ELR (cell line): ENCODE results near the gene SEMA3D.

Source experiments
- DNase-seq: peaks from one replicate; pipeline ENCODE4 v3.0.0-alpha.2; 2015; ENCODE audit warnings: low read depth

SEMA3D gene

DNA sequence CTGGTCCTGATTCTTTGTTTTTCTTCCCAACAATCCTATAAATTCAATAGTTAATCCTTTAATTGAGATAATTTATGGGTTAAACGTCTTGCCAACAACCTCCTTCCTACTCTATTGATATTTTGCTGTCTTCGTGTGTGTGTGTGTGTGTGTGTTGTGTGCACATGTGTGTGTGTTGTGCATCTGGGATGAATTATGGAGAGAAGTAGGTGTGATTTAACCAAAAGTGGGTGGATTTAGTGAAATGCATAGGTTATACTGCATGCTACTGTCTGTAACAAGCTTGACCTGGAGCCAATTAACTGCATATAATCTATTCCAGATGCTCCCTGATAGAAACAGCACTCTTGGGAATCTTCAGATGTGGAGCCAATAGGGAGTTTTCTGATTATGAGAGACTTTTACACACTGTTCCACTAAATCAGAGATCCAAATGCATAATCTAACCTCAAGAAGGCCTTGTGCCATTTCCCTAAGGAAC, 61.2 kb downstream of the SEMA3D start:
- no peak for DNase-seq

DNA sequence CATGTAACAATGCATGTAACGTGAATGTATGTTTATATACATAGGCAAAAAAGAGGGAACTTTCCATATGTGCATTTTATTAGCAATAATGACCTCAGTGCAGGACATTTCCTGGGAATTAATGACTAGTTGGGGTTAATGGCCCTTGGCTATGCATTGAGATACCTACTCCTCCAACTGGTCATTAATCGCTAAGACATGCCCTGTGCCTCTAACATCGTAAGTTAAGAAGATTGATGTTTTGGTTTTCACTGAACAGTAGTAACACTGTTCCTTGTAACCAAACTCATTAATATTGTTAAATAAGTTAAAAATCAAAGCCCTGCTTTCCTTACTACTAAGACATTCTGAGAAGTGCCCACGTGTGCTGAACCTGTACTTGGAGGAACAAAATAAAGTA, 61.7 kb downstream of the SEMA3D start:
- no peak for DNase-seq

GRCh38 chr7:85119934-85120333, 66.9 kb downstream of the SEMA3D start:
- DNase-seq, result no peak

- DNase-seq, result no peak
These were observed 71.0 kb downstream of the SEMA3D start for GRCh38 chr7:85115862-85116261.

GRCh38 chr7:85115006-85115405, 71.8 kb downstream of the SEMA3D start:
- DNase-seq, result no peak

DNA sequence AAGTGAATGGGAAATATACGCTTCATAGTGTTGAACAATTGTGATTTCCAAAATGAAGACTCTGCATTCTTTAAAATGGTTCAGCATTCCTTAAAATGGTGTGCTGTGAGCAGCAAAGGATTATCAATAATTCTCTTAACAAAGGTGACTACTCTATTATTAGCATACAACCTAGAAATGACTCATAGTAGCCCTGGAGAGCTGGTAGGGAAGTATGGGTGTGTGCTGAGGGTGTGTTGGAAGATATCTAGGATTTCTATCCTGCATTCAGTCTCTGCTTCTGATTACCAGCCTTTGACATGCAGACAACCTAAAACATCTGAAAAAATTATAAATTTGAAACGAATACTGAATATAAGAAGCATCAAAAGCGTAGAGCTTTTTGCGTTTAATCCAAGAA, 72.5 kb downstream of the SEMA3D start:
- peak; percentile 55 for DNase-seq

GRCh38 chr7:85111761-85112160, 75.1 kb downstream of the SEMA3D start:
- peak; percentile 8 for DNase-seq

DNA sequence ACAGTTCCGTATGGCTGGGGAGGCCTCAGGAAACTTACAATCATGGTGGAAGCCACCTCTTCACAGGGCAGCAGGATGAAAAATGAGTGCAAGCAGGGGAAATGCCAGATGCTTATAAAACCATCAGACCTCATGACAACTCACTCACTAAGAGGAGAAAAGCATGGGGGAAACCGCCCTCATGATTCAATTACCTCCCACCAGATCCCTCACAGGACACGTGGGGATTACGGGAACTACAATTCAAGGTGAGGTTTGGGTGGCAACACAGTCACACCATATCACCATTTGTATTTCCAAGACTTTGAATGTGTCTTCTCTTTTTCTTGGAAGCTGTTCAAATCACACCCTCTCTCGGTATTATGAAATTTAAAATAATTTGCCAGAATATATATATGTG, 80.1 kb downstream of the SEMA3D start:
- DNase-seq, result no peak

DNA sequence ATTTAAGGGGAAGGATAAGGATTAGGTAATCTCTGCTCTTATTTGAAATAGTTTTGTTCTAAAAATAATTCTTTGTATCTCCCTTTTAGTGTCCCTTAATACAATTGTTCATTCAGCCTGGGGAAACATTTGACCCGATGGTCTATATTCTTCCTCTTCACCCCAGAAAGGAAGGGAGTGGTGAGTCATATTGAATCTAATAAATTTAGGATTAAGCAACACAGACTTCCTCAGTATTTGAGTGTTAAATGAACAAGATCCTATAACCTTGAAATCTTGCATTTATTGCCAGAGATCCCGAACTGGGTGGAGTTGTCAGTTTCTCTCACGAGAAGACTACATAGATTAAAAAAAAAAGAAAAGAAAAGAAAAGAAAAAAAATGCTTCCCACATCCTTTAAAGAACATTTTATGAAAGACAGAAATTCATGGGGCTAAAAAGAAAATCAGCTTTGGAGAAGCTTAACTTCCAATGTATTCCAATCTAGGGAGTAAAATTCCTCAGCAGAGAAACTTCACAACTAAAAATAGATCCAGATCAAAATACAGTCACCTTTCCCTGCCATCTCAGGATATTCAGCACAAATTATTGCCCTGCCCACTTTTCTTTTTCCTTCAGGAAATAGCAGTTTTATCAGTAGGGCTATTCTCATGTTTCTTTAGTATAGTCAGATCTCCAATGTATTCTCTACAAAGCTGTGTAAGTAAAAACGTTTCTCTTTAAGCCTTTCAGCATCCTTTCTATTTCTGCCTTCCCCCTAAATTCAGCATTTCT, 82.2 kb downstream of the SEMA3D start:
- peak; percentile 73 for DNase-seq

- peak; percentile 61 for DNase-seq
These were observed 82.9 kb downstream of the SEMA3D start for GRCh38 chr7:85103962-85104361.

DNA sequence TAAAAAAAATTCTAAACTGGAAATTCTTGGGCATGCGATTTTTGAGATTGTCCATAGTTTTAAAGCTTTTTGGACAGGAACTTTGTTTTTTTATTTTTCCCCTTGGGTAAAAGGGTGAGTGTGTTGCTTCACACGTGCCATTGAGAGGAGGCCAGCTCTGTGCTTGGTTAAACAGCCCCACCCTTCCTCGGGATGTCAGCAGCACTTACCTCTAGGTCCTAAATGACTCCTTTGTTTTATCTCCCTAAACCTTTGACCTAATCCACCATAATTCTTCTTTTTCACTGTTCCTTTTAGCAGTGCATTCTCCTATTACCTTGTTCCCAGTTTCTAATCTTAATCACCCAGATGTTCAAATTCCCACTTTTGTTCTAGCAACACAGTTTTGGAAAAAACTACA, 83.5 kb downstream of the SEMA3D start:
- DNase-seq, result no peak

DNA sequence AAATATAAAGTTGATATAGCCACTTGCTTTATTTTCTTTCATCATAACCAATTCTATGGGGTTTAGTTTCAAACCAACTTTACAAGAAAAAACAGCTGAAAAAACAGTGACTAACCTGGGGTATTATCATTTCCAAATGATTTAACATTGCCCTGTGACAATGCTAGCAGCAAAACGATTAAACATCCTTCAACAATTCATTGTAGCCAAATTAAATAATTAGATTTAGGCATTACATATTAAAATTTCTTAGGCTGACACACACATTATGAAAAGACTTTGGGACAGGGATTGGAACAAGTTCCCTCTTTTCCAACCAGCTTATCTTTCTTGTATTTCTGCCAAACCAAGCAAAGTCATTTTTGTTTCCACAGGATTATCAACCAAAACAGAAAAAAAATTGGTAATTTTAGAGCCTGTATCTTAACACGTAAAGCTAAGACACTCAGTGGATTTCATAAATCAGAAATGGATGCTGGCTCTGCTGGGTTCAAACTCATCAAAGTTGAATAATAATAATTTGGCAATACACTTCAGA, 84.0 kb downstream of the SEMA3D start:
- no peak for DNase-seq

- no peak for DNase-seq
These were observed 85.5 kb downstream of the SEMA3D start for GRCh38 chr7:85101347-85101746.

- DNase-seq, result no peak
These were observed 89.0 kb downstream of the SEMA3D start for GRCh38 chr7:85097844-85098243.

DNA sequence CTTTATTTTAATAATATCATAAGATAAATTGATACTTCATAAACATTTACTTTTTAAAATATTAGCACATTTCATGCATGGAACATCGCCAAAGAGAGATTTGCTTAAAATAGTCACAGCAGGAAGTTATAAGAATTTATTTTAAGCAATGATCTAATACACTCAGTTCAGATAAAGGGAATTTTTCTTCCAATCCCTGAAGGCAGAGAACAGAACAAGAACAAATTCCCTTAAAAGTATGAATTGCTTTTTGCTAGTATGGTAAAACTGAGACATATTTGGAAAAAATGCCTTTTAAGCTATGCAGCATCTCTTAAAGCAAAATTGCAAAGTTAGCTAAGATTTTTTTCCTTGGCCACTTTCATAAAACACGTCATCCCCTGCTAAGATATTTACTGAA, 91.0 kb downstream of the SEMA3D start:
- DNase-seq, result no peak

- no peak for DNase-seq
These were observed 91.5 kb downstream of the SEMA3D start for GRCh38 chr7:85095366-85095765.

- no peak for DNase-seq
These were observed 92.7 kb downstream of the SEMA3D start for GRCh38 chr7:85094046-85094725.

- no peak for DNase-seq
These were observed 95.3 kb downstream of the SEMA3D start for GRCh38 chr7:85091565-85091928.

GRCh38 chr7:85090919-85091564, 95.8 kb downstream of the SEMA3D start:
- no peak for DNase-seq

- DNase-seq, result no peak
These were observed 96.7 kb downstream of the SEMA3D start for GRCh38 chr7:85090143-85090542.

DNA sequence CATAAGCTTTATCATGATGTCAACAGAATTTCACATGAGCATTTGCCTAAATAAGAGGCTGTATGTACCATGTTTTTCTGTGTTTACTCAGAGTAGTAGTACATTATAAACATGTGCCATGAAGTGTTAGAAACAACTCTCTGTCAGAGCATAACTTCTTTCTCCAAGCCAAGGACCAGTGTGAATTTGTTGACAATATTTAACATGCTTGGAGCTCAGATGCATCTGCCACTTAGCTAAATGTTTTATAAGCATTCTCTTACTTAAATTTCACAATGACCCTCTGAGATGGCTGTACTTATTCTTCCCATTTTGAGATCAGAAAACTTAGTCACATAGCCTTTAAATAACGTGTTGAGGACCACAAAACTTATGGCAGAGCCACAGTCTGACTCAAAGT, 105.0 kb downstream of the SEMA3D start:
- DNase-seq, result no peak

GRCh38 chr7:85081392-85081791, 105.5 kb downstream of the SEMA3D start:
- no peak for DNase-seq

DNA sequence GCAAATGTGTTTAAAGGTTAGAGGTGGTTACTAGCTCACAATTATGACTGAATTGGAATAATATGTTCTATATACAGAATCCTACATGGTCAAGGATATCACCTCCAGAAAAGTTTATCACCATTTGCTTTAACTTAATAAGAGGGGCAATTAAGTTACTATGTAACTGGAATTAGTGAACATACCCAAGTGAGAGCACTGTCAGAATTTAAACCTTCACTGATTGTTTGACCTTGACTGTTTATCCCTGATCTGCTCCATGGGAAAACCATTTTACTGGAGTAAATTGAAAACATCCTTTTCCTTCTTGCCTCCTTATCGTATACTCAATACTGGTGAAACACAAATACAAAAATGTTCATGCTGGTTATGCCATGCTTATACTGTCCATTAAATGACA, 107.4 kb downstream of the SEMA3D start:
- DNase-seq, result no peak
